HepG2 (cell line): ENCODE measurements around the gene WLS. TPM values are rescaled to one million over a fixed set of nuclear protein-coding genes. Genes with fewer than 3 reads are reported as not detected.
A peak's percentile ranks its signal among the peaks of the same experiment; 100 is the strongest.

Source experiments
- ATAC-seq: fragments of 200-7000 bp; cut with Tn5 transposase; 3 replicates; pipeline ENCODE4 v1.9.1; 2020; ENCODE audit warnings: mild to moderate bottlenecking, moderate library complexity
- BruUV-seq: library from RNA; stranded (reverse); fragments of 400-500 nt; replicated peaks from 2 replicates; lab custom pipeline; 2021; lab: Mats Ljungman, UMichigan
- CTCF ChIA-PET: fragments of 300-600 bp; formaldehyde crosslinking; extraction: SDS; loops from one replicate; lab custom pipeline; 2021; ENCODE audit warnings: low total read pairs, inconsistent platforms, low intra/inter-chr PET ratio; lab: Yijun Ruan, JAX
- POLR2A ChIA-PET: fragments of 350-600 bp; sonication (Branson Sonifier 250); formaldehyde crosslinking; loops from one replicate; lab custom pipeline; 2020; ENCODE audit warnings: antibody characterized with exemption, inconsistent platforms; lab: Yijun Ruan, JAX
- DNase-seq: peaks from one replicate; pipeline ENCODE4 v3.0.0-alpha.2; 2015; ENCODE audit warnings: low spot score
- FAIRE-seq: peaks from 3 replicates; lab custom pipeline; 2011; peaks lifted over from hg19 to GRCh38; lab: Jason Lieb, UNC
- H2AFZ ChIP-seq: one replicate; pipeline ENCODE4 v1.6.1; 2011; ENCODE audit warnings: low read length, inconsistent platforms
- H3K27ac ChIP-seq: fragments of 300-600 bp; 3 replicates; pipeline ENCODE4 v1.8.0; 2011; ENCODE audit warnings: mixed run types, mild to moderate bottlenecking, mixed read lengths, low read length, inconsistent platforms; ENCODE audit not compliant: insufficient read depth; ENCODE audit errors: extremely low read length
- H3K27me3 ChIP-seq, 2 experiments: fragments of 200-600 bp in 1 of 2; 2 replicates in 1 of 2; 3 replicates in 1 of 2; pipeline versions ENCODE4 v1.6.0 to v1.8.0; 2011; ENCODE audit warnings: low read length in 2 of 2, mild to moderate bottlenecking in 2 of 2, moderate library complexity in 2 of 2, inconsistent platforms in 1 of 2; ENCODE audit not compliant: insufficient read depth in 2 of 2, control insufficient read depth in 1 of 2
- H3K36me3 ChIP-seq, 2 experiments: fragments of 200-600 bp in 1 of 2; replicated peaks in 1 of 2; 2 replicates in 1 of 2; 3 replicates in 1 of 2; pipeline versions ENCODE4 v1.5.1 to v1.8.0; 2011; ENCODE audit warnings: low read length in 2 of 2, inconsistent platforms in 1 of 2; ENCODE audit not compliant: insufficient read depth in 2 of 2, control insufficient read depth in 1 of 2
- H3K4me1 ChIP-seq: 2 replicates; pipeline ENCODE4 v1.5.1; 2012; ENCODE audit warnings: low read length, inconsistent platforms; ENCODE audit not compliant: insufficient read depth
- H3K4me2 ChIP-seq: 2 replicates; pipeline ENCODE4 v1.6.0; 2011; ENCODE audit warnings: low read depth, low read length, inconsistent platforms
- H3K4me3 ChIP-seq, 3 experiments: fragments of 200-600 bp in 1 of 3; sonication (generic), shearing (Covaris generic) in 1 of 3; replicated peaks in 1 of 3; 2 replicates each; pipeline ENCODE4 v1.5.1; 2011 to 2016; ENCODE audit warnings: low read length in 3 of 3, inconsistent platforms in 2 of 3, low read depth in 2 of 3, mild to moderate bottlenecking in 2 of 3, control low read depth in 1 of 3, mixed read lengths in 1 of 3; ENCODE audit not compliant: insufficient read depth in 1 of 3
- H3K79me2 ChIP-seq: one replicate; pipeline ENCODE4 v1.6.1; 2011; ENCODE audit warnings: low read length, inconsistent platforms; ENCODE audit not compliant: insufficient read depth
- H3K9ac ChIP-seq: 2 replicates; pipeline ENCODE4 v1.6.0; 2011; ENCODE audit warnings: mild to moderate bottlenecking, low read depth, low read length, inconsistent platforms; ENCODE audit not compliant: insufficient read depth
- H3K9me3 ChIP-seq: 2 replicates; pipeline ENCODE4 v1.5.1; 2012; ENCODE audit warnings: mild to moderate bottlenecking, low read length
- H4K20me1 ChIP-seq: 2 replicates; pipeline ENCODE4 v1.6.0; 2011; ENCODE audit warnings: inconsistent platforms, mild to moderate bottlenecking, low read length, moderate library complexity; ENCODE audit not compliant: insufficient read depth
- AGO1 ChIP-seq: fragments of 200-400 bp; formaldehyde crosslinking; IDR thresholded peaks from 2 replicates; pipeline ENCODE4 v1.6.1; 2017; ENCODE audit warnings: mild to moderate bottlenecking, low read depth, low read length, moderate library complexity; ENCODE audit not compliant: poor library complexity, severe bottlenecking
- BCL6 ChIP-seq: IDR thresholded peaks from 2 replicates; pipeline ENCODE4 v1.6.1; 2016; ENCODE audit warnings: missing genetic modification reagents, missing compliant biosample characterization
- HOXA9 ChIP-seq: sonication (generic); formaldehyde crosslinking; IDR thresholded peaks from 2 replicates; pipeline ENCODE4 v1.8.1; 2022; ENCODE audit warnings: missing genetic modification reagents, mild to moderate bottlenecking, moderate library complexity, borderline replicate concordance
- MYNN ChIP-seq: sonication (generic); formaldehyde crosslinking; IDR thresholded peaks from 2 replicates; pipeline ENCODE4 v1.4.0; 2020; ENCODE audit warnings: mild to moderate bottlenecking, low read depth, missing genetic modification reagents
- ZBTB37 ChIP-seq: sonication (generic); formaldehyde crosslinking; IDR thresholded peaks from 2 replicates; pipeline ENCODE4 v1.4.0; 2020; ENCODE audit warnings: mild to moderate bottlenecking, missing genetic modification reagents
- ZNF225 ChIP-seq: sonication (generic); formaldehyde crosslinking; IDR thresholded peaks from 2 replicates; pipeline ENCODE4 v1.4.0; 2020; ENCODE audit warnings: mild to moderate bottlenecking, missing genetic modification reagents
- ZNF281 ChIP-seq: sonication (generic); formaldehyde crosslinking; IDR thresholded peaks from 2 replicates; pipeline ENCODE4 v1.4.0; 2020; ENCODE audit warnings: missing genetic modification reagents, borderline replicate concordance
- ZNF678 ChIP-seq: sonication (generic); formaldehyde crosslinking; IDR thresholded peaks from 2 replicates; pipeline ENCODE4 v1.4.0; 2020; ENCODE audit warnings: mild to moderate bottlenecking, missing genetic modification reagents
- WGBS: methylation state at CpG from one replicate; pipeline ENCODE4 v1.1.6; 2017; ENCODE audit warnings: low lambda C conversion rate; 5-methylcytosine and 5-hydroxymethylcytosine counted together
- in situ Hi-C: cut with HindIII; loops from 2 replicates; pipeline ENCODE4 v1.10.0; 2017; ENCODE audit warnings: low pct_unique_long_range_greater_than_20kb; ENCODE audit not compliant: extremely low pct_ligation_motif_present
- intact Hi-C: fragments of 100-400 bp; cut with micrococcal nuclease; formaldehyde crosslinking; loops from one replicate; pipeline ENCODE4 v1.10.0; 2022; ENCODE audit not compliant: unreplicated experiment
- polyA plus RNA-seq, 8 experiments: library from polyadenylated mRNA; depleted of rRNA in 3 of 8; stranded (reverse) in 7 of 8; unstranded in 1 of 8; fragments of >200 nt; fragmentation: Illumina TruSeq in 4 of 8; extraction: Trizol in 4 of 8; gene quantifications; 2 replicates each; pipeline versions ENCODE4 v1.2.1 to v1.2.3, GENCODE V29; 2011 to 2016; ENCODE audit warnings: low read depth in 4 of 8, missing spikeins in 1 of 8, mixed read lengths in 1 of 8; ENCODE audit not compliant: insufficient read depth in 1 of 8
- total RNA-seq, 5 experiments: library from RNA; depleted of rRNA; stranded (reverse); fragments of >200 nt; fragmentation: Illumina TruSeq; extraction: Trizol; gene quantifications; 2 replicates each; pipeline ENCODE4 v1.2.3, GENCODE V29; 2016; ENCODE audit warnings: low read depth in 1 of 5

The WLS gene
- total and polyA plus RNA-seq, 2 of the 13 experiments (the other 11 are each of a cell fraction or from before 2014, with no cell fraction given) = not detected

DNA sequence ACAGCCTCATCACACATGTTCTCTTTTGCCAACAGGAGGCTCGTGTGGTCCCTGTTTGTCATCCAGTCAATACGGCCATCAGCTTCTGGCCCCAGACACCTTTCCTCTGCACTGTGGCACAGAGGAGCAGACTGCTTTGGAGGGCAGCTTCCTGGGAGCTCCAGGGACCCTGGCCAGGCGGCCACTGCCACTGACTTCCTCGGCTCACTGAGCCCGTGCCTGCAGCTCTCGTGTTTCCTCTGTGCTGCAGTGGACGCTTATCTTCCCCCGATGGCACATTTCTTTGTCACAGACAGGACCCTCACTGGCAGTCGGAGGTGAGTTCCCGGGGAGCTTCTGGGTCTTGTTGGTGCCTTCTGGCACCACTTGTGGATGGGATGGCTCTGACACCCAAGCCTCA is 114.9 kb downstream of the WLS start:
- no peak overlapping the region for H3K4me3 ChIP-seq
- no peak for TF ChIP-seq AGO1
- TF ChIP-seq ZNF678 = no peak
- TF ChIP-seq HOXA9 (CRISPR knock-in tag) = no peak
- no peak for TF ChIP-seq ZNF281 (CRISPR knock-in tag)
- no peak for TF ChIP-seq ZNF225
- TF ChIP-seq BCL6 (CRISPR knock-in tag) = no peak
- no peak for TF ChIP-seq ZBTB37 (CRISPR knock-in tag)
- no peak for TF ChIP-seq MYNN (CRISPR knock-in tag)
- TF ChIP-seq, all 625 proteins: peak for 0
- peak overlapping the region; percentile 11 for H2AFZ ChIP-seq
- peak overlapping the region; percentile 65; the same call in 1 of the 2 replicates for H3K4me2 ChIP-seq
- ChIA-PET CTCF (interaction anchor here (1.4 to 2.6 kb wide), 3 partner anchors 204 to 1620 kb away, joined by 13 to 18 read pairs (median 15); no protein-coding TSS in a partner anchor), POLR2A (no interaction called here)
- H4K20me1 ChIP-seq = no peaks in the 10 kb centered on the region; the same call in 1 of the 2 replicates
- WGBS = 8% methylated on average over 10 of the region's 10 CpGs
- no peak overlapping the region for H3K27ac ChIP-seq
- intact Hi-C loops (loop anchor here (2.0 to 5.0 kb wide), 2 partner anchors 325 to 1619 kb away; no protein-coding TSS in a partner anchor), in situ Hi-C loops (loop anchor here (5.0 kb wide), 2 partner anchors 225 to 1620 kb away; no protein-coding TSS in a partner anchor)
- no peaks in the 10 kb centered on the region for H3K9me3 ChIP-seq
- ATAC-seq = peak; percentile 76
- BruUV-seq = no TSS peak
- FAIRE-seq = no peak
- peaks cover 0 to 5% of the 10 kb centered on the region in 2 experiments; a peak in 4 of 5 replicates for H3K27me3 ChIP-seq
- H3K36me3 ChIP-seq = no peaks in the 10 kb centered on the region
- H3K9ac ChIP-seq = no peak overlapping the region
- no peaks in the 10 kb centered on the region for H3K79me2 ChIP-seq
- DNase-seq = no peak
- peaks cover 8% of the 10 kb centered on the region for H3K4me1 ChIP-seq
